Ishikawa (cell line): ENCODE measurements around the gene MINDY4B.

Source experiments
- CREB1 ChIP-seq: IDR thresholded peaks from 2 replicates; pipeline ENCODE4 v1.6.1; 2012; ENCODE audit warnings: low read depth
- EP300 ChIP-seq: IDR thresholded peaks from 2 replicates; pipeline ENCODE4 v1.6.1; 2012; ENCODE audit warnings: borderline replicate concordance
- NFIC ChIP-seq: IDR thresholded peaks from 2 replicates; pipeline ENCODE4 v1.6.1; 2012
- RAD21 ChIP-seq: IDR thresholded peaks from 2 replicates; pipeline ENCODE4 v1.6.1; 2012; ENCODE audit warnings: low read depth
- TAF1 ChIP-seq: IDR thresholded peaks from 2 replicates; pipeline ENCODE4 v1.6.1; 2012; ENCODE audit warnings: low read depth, mild to moderate bottlenecking
- TCF12 ChIP-seq: IDR thresholded peaks from 2 replicates; pipeline ENCODE4 v1.6.1; 2012; ENCODE audit warnings: low read depth
- TEAD4 ChIP-seq: IDR thresholded peaks from 2 replicates; pipeline ENCODE4 v1.6.1; 2012
- YY1 ChIP-seq: IDR thresholded peaks from 2 replicates; pipeline ENCODE4 v1.6.1; 2012; ENCODE audit warnings: low read depth
- TF ChIP-seq, protein P1 (sequence below): IDR thresholded peaks from 2 replicates; pipeline ENCODE4 v1.6.1; 2012

DNA sequence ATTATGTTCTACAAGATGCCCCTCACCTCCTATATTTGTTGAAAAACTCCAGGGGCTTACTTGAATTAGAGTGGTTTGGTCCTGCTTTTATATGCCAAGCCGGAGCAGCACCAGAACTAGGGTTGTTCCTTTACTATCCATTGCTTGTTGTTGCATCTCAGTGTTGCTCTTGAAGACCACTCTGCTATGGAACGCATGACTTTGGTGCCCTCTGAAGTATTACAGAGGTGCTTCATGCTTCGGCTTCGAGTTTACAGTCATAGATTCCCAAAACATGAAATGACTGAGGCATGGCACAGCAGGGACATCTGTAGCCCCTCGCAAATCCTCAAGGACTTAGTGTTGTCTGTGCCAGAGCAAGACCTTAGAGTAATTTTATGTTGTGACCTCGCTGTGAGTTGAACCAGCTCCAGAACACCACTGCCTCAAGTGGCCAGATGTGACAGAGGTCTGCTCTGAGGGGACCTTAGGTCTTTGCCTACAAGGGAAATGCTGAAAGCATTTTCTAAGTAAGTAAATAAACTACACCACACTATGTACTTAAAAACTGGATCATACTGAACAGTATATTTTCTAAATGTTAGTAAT, 75.1 kb downstream of the MINDY4B start:
- TF ChIP-seq TAF1, result no peak
- peak; percentile 34 for TF ChIP-seq RAD21
- TF ChIP-seq, protein P1, sequence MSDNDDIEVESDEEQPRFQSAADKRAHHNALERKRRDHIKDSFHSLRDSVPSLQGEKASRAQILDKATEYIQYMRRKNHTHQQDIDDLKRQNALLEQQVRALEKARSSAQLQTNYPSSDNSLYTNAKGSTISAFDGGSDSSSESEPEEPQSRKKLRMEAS, result no peak
- no peak for TF ChIP-seq YY1
- no peak for TF ChIP-seq TEAD4
- TF ChIP-seq CREB1, result no peak
- TF ChIP-seq EP300, result no peak
- no peak for TF ChIP-seq NFIC
- no peak for TF ChIP-seq TCF12
